Natural killer cell (primary cell): Measurements from ENCODE around the gene KIF1A. TPM values are rescaled to one million over a fixed set of nuclear protein-coding genes. Genes with fewer than 3 reads are reported as not detected.

Source experiments
- ATAC-seq, 3 donors: fragments of 150-1000 bp in 2 of 3; fragments of 200-7000 bp in 1 of 3; cut with Tn5 transposase; 1 replicate in 1 of 3; 2 replicates in 2 of 3; pipeline ENCODE4 v1.10.0; 2021; ENCODE audit warnings: mild to moderate bottlenecking in 2 of 3, moderate library complexity in 2 of 3
- DNase-seq, 2 donors: peaks; one replicate each; pipeline versions ENCODE4 v3.0.0 to v3.0.0-alpha.2; 2013 to 2021; ENCODE audit warnings: mixed read lengths in 1 of 2
- H3K27ac ChIP-seq: one replicate; pipeline ENCODE4 v1.5.1; 2013; ENCODE audit warnings: mild to moderate bottlenecking, low read length
- H3K27me3 ChIP-seq: one replicate; pipeline ENCODE4 v1.6.1; 2013; ENCODE audit warnings: low read length; ENCODE audit not compliant: control insufficient read depth, insufficient read depth
- H3K36me3 ChIP-seq: one replicate; pipeline ENCODE4 v1.6.1; 2013; ENCODE audit warnings: low read length; ENCODE audit not compliant: control insufficient read depth, insufficient read depth
- H3K4me1 ChIP-seq: one replicate; pipeline ENCODE4 v1.6.1; 2013; ENCODE audit warnings: low read length; ENCODE audit not compliant: control insufficient read depth, insufficient read depth
- H3K4me3 ChIP-seq: one replicate; pipeline ENCODE4 v1.5.1; 2013; ENCODE audit warnings: low read length
- H3K9me3 ChIP-seq: one replicate; pipeline ENCODE4 v1.6.1; 2013; ENCODE audit warnings: low read length; ENCODE audit not compliant: control insufficient read depth, insufficient read depth
- H3K27ac Mint-ChIP-seq, 2 donors: one replicate each; pipeline ENCODE4 v1.8.0; 2022; ENCODE audit warnings: mild to moderate bottlenecking in 2 of 2, mixed read lengths in 2 of 2, moderate library complexity in 1 of 2
- H3K27me3 Mint-ChIP-seq, 2 donors: one replicate each; pipeline ENCODE4 v1.8.0; 2022; ENCODE audit warnings: low read depth in 2 of 2, mixed read lengths in 2 of 2
- H3K36me3 Mint-ChIP-seq: one replicate; pipeline ENCODE4 v1.8.0; 2022; ENCODE audit warnings: mixed read lengths
- H3K4me1 Mint-ChIP-seq, 2 donors: one replicate each; pipeline ENCODE4 v1.8.0; 2022; ENCODE audit warnings: mixed read lengths in 2 of 2
- H3K4me3 Mint-ChIP-seq: one replicate; pipeline ENCODE4 v1.8.0; 2022; ENCODE audit warnings: mild to moderate bottlenecking, moderate library complexity, mixed read lengths
- H3K9me3 Mint-ChIP-seq, 2 donors: one replicate each; pipeline ENCODE4 v1.8.0; 2022; ENCODE audit warnings: mixed read lengths in 2 of 2
- CTCF ChIP-seq: fragments of 200-600 bp; IDR thresholded peaks from one replicate; pipeline ENCODE4 v1.8.0; 2022; ENCODE audit warnings: antibody characterized with exemption
- WGBS: methylation state at CpG from one replicate; pipeline ENCODE4 v1.1.7; 2013; ENCODE audit warnings: missing lambda C conversion rate; ENCODE audit not compliant: insufficient coverage; 5-methylcytosine and 5-hydroxymethylcytosine counted together
- intact Hi-C: fragments of 100-400 bp; cut with micrococcal nuclease; formaldehyde crosslinking; loops from one replicate; pipeline ENCODE4 v1.14.2; 2022
- total RNA-seq, 4 donors: library from RNA; stranded (reverse); fragments of 120-200 nt in 1 of 4; gene quantifications; one replicate each; pipeline versions ENCODE4 v1.2.3 to v1.2.4, GENCODE V29; 2013 to 2022

Gene KIF1A
- total RNA-seq, 3 donors from 2014 or later (not counting 1 experiment from before 2014, with no cell fraction given): 0.09 TPM; not detected in 2

GRCh38 chr2:240811346-240812300, 8.4 kb downstream of the KIF1A start:
- Mint-ChIP-seq H3K9me3 (no peaks in the 10 kb centered on the region), H3K4me1 (no peaks in the 10 kb centered on the region), H3K4me3 (no peak overlapping the region), H3K36me3 (no peaks in the 10 kb centered on the region), H3K27ac (no peak overlapping the region), H3K27me3 (peaks cover 15 to 20% of the 10 kb centered on the region in 2 donors)
- 83% methylated on average over 17 of the region's 17 CpGs for WGBS
- no peak for DNase-seq
- no peak overlapping the region for H3K4me3 ChIP-seq
- no peak for ATAC-seq
- no peak overlapping the region for H3K27ac ChIP-seq
- intact Hi-C loops: no loop called here
- H3K36me3 ChIP-seq: no peaks in the 10 kb centered on the region
- H3K9me3 ChIP-seq: peaks cover 3% of the 10 kb centered on the region
- no peak for TF ChIP-seq CTCF
- H3K27me3 ChIP-seq: no peaks in the 10 kb centered on the region
- H3K4me1 ChIP-seq: no peaks in the 10 kb centered on the region

DNA sequence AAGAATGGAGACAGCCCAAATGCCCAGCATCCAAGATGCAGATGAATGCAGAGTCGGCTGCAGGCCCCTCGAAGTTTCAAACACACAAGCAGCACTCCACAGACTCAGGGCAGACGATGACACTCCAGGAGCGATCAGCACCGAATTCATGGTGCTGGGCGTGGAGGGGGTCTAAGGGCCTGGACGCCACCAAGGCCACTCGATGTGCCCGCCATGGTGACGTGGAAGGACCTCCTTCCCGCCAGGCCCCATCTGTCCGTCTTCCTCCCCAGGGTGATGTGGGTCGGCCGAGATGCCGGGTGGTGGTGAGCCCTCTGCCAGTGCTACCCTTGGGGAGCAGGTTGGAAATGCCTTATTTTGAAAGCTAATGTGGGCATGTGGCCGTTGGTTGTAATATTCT, 9.4 kb downstream of the KIF1A start:
- H3K27me3 Mint-ChIP-seq: peaks cover 8 to 16% of the 10 kb centered on the region in 2 donors
- no peaks in the 10 kb centered on the region for H3K4me1 Mint-ChIP-seq
- intact Hi-C loops: no loop called here
- DNase-seq: no peak
- H3K27ac Mint-ChIP-seq: no peak overlapping the region
- no peaks in the 10 kb centered on the region for H3K36me3 Mint-ChIP-seq
- H3K9me3 ChIP-seq: peaks cover 7% of the 10 kb centered on the region
- no peak for TF ChIP-seq CTCF
- H3K4me3 Mint-ChIP-seq: no peak overlapping the region
- H3K4me1 ChIP-seq: no peaks in the 10 kb centered on the region
- H3K36me3 ChIP-seq: no peaks in the 10 kb centered on the region
- no peak overlapping the region for H3K4me3 ChIP-seq
- H3K27ac ChIP-seq: no peak overlapping the region
- H3K27me3 ChIP-seq: no peaks in the 10 kb centered on the region
- H3K9me3 Mint-ChIP-seq: no peaks in the 10 kb centered on the region
- ATAC-seq: no peak
- 91% methylated on average over 16 of the region's 16 CpGs for WGBS

- Histone ChIP-seq H3K27ac (no peak overlapping the region), H3K27me3 (no peaks in the 10 kb centered on the region), H3K9me3 (peaks cover 7% of the 10 kb centered on the region), H3K4me1 (no peaks in the 10 kb centered on the region), H3K36me3 (no peaks in the 10 kb centered on the region), H3K4me3 (no peak overlapping the region)
- H3K4me3 Mint-ChIP-seq: no peak overlapping the region
- H3K4me1 Mint-ChIP-seq: no peaks in the 10 kb centered on the region
- no peak for TF ChIP-seq CTCF
- no peak overlapping the region for H3K27ac Mint-ChIP-seq
- H3K36me3 Mint-ChIP-seq: no peaks in the 10 kb centered on the region
- H3K9me3 Mint-ChIP-seq: no peaks in the 10 kb centered on the region
- DNase-seq (no peak), ATAC-seq (no peak)
- peaks cover 7 to 16% of the 10 kb centered on the region in 2 donors for H3K27me3 Mint-ChIP-seq
- WGBS: 47% methylated on average over 6 of the region's 6 CpGs
- intact Hi-C loops: no loop called here
Measured at GRCh38 chr2:240810199-240810598, 9.8 kb downstream of the KIF1A start.
